ENCODE data around the gene CBFA2T3. TPM values are rescaled to one million over a fixed set of nuclear protein-coding genes. Genes with fewer than 3 reads are reported as not detected.
"Not testable (repeated sequence)": the region's sequence is repeated elsewhere in the genome, so short reads cannot be mapped to it uniquely, and the experiment has no call there.

Gene CBFA2T3
- total RNA-seq, 6 experiments from 2014 or later: not detected

GRCh38 chr16:89018282-89019158 is 41.5 kb upstream of the CBFA2T3 start:
- TF ChIP-seq CTCF (IDR thresholded peaks at IDR 0.05): no peak
- Mint-ChIP-seq H3K27ac (no peak overlapping the region), H3K4me1 (ENCODE audit: low read depth) (no peaks in the 10 kb centered on the region), H3K4me3 (peak overlapping the region; percentile 58; the same call in 1 of the 2 replicates), H3K36me3 (ENCODE audit: low read depth) (no peaks in the 10 kb centered on the region), H3K27me3 (ENCODE audit: insufficient read depth) (peaks cover 29% of the 10 kb centered on the region), H3K9me3 (no peaks in the 10 kb centered on the region; the same call in none of the 2 replicates)
- no peak for DNase-seq

- no peak overlapping the region; the same call in 1 of the 2 replicates for H3K4me3 Mint-ChIP-seq
- no peak for DNase-seq
These were observed 40.7 kb upstream of the CBFA2T3 start for GRCh38 chr16:89017543-89018281.

GRCh38 chr16:89016561-89016960 is 39.6 kb upstream of the CBFA2T3 start:
- H3K27me3 Mint-ChIP-seq (ENCODE audit: insufficient read depth): peaks cover 25% of the 10 kb centered on the region
- not testable (repeated sequence) for H3K36me3 Mint-ChIP-seq (ENCODE audit: low read depth); H3K27ac Mint-ChIP-seq; H3K4me1 Mint-ChIP-seq (ENCODE audit: low read depth); H3K9me3 Mint-ChIP-seq; DNase-seq; H3K4me3 Mint-ChIP-seq

More at GRCh38 chr16:89017543-89018281, 40.7 kb upstream of the CBFA2T3 start:
- peaks cover 27% of the 10 kb centered on the region for H3K27me3 Mint-ChIP-seq (ENCODE audit: insufficient read depth)
- TF ChIP-seq CTCF (IDR thresholded peaks at IDR 0.05): no peak
- no peaks in the 10 kb centered on the region for H3K36me3 Mint-ChIP-seq (ENCODE audit: low read depth)
- no peak overlapping the region for H3K27ac Mint-ChIP-seq
- no peaks in the 10 kb centered on the region; the same call in none of the 2 replicates for H3K9me3 Mint-ChIP-seq
- H3K4me1 Mint-ChIP-seq (ENCODE audit: low read depth): no peaks in the 10 kb centered on the region

- no peak for TF ChIP-seq CTCF (IDR thresholded peaks at IDR 0.05)
These were observed 38.4 kb upstream of the CBFA2T3 start for GRCh38 chr16:89015271-89015859.

GRCh38 chr16:89014403-89015230 is 37.6 kb upstream of the CBFA2T3 start:
- DNase-seq: no peak
- Mint-ChIP-seq H3K27ac (no peak overlapping the region), H3K36me3 (ENCODE audit: low read depth) (no peaks in the 10 kb centered on the region), H3K4me3 (no peak overlapping the region), H3K27me3 (ENCODE audit: insufficient read depth) (peaks cover 16% of the 10 kb centered on the region; the same call in 1 of the 2 replicates), H3K9me3 (peaks cover under 1% of the 10 kb centered on the region), H3K4me1 (ENCODE audit: low read depth) (no peaks in the 10 kb centered on the region)
- no peak for TF ChIP-seq CTCF (IDR thresholded peaks at IDR 0.05)

More at GRCh38 chr16:89015271-89015859, 38.4 kb upstream of the CBFA2T3 start:
- no peaks in the 10 kb centered on the region for H3K36me3 Mint-ChIP-seq (ENCODE audit: low read depth)
- H3K27me3 Mint-ChIP-seq (ENCODE audit: insufficient read depth): peaks cover 21% of the 10 kb centered on the region; the same call in 1 of the 2 replicates
- no peaks in the 10 kb centered on the region for H3K4me1 Mint-ChIP-seq (ENCODE audit: low read depth)
- H3K9me3 Mint-ChIP-seq: no peaks in the 10 kb centered on the region; the same call in none of the 2 replicates
- H3K27ac Mint-ChIP-seq: no peak overlapping the region
- no peak overlapping the region for H3K4me3 Mint-ChIP-seq
- no peak for DNase-seq
